B cell (primary cell): ENCODE data around the gene MOGAT1. TPM values are rescaled to one million over a fixed set of nuclear protein-coding genes. Genes with fewer than 3 reads are reported as not detected.

Experiments
- ATAC-seq: fragments of 200-7000 bp; cut with Tn5 transposase; one replicate; pipeline ENCODE4 v1.10.0; 2021; ENCODE audit warnings: low read depth, mild to moderate bottlenecking, moderate number of reproducible peaks, moderate library complexity
- CTCF ChIA-PET: fragments of 350-600 bp; sonication (Branson Sonifier 250); formaldehyde crosslinking; loops from one replicate; lab custom pipeline; 2021; ENCODE audit warnings: antibody characterized with exemption, inconsistent platforms; lab: Charles Lee
- POLR2A ChIA-PET: fragments of 350-600 bp; sonication (Branson Sonifier 250); formaldehyde crosslinking; loops from one replicate; lab custom pipeline; 2021; ENCODE audit warnings: antibody characterized with exemption; lab: Charles Lee
- DNase-seq: peaks from one replicate; pipeline ENCODE4 v3.0.0; 2013
- H2AFZ ChIP-seq: 2 replicates; pipeline ENCODE4 v1.6.1; 2012; ENCODE audit warnings: mild to moderate bottlenecking, low read depth, low read length; ENCODE audit not compliant: insufficient read depth, poor library complexity, severe bottlenecking
- H3K27ac ChIP-seq, 2 donors: 1 replicate in 1 of 2; 2 replicates in 1 of 2; pipeline ENCODE4 v1.5.1; 2012 to 2013; ENCODE audit warnings: low read length in 2 of 2, mild to moderate bottlenecking in 2 of 2, moderate library complexity in 1 of 2
- H3K27me3 ChIP-seq, 4 experiments: fragments of 200-600 bp in 1 of 4; sonication (generic) in 1 of 4; replicated peaks in 1 of 4; 1 replicate in 2 of 4; 2 replicates in 2 of 4; pipeline versions ENCODE4 v1.6.1 to v1.7.0; 2013 to 2016; ENCODE audit warnings: low read length in 3 of 4, mild to moderate bottlenecking in 2 of 4, mixed read lengths in 1 of 4, moderate library complexity in 1 of 4; ENCODE audit not compliant: insufficient read depth in 4 of 4, control insufficient read depth in 3 of 4; ENCODE audit errors: control extremely low read depth in 1 of 4
- H3K36me3 ChIP-seq, 2 experiments: replicated peaks in 1 of 2; 1 replicate in 1 of 2; 2 replicates in 1 of 2; pipeline versions ENCODE4 v1.6.1 to v1.7.1; 2013; ENCODE audit warnings: low read length in 1 of 2; ENCODE audit not compliant: insufficient read depth in 2 of 2, control insufficient read depth in 1 of 2; ENCODE audit errors: control extremely low read depth in 1 of 2, extremely low read depth in 1 of 2
- H3K4me1 ChIP-seq, 2 donors: fragments of 200-600 bp in 1 of 2; sonication (generic) in 1 of 2; 1 replicate in 1 of 2; 2 replicates in 1 of 2; pipeline versions ENCODE4 v1.5.1 to v1.6.1; 2013 to 2017; ENCODE audit warnings: low read length in 2 of 2; ENCODE audit not compliant: control insufficient read depth in 2 of 2, insufficient read depth in 2 of 2
- H3K4me2 ChIP-seq: replicated peaks from 2 replicates; pipeline ENCODE3; 2012; ENCODE audit warnings: mild to moderate bottlenecking, low read depth, low read length; ENCODE audit not compliant: poor library complexity, severe bottlenecking
- H3K4me3 ChIP-seq, 5 experiments: fragments of 200-600 bp in 1 of 5; sonication (generic) in 1 of 5; 1 replicate in 3 of 5; 2 replicates in 2 of 5; pipeline versions ENCODE4 v1.5.1 to v1.7.0; 2011 to 2016; ENCODE audit warnings: low read length in 4 of 5, mild to moderate bottlenecking in 4 of 5, low read depth in 2 of 5, control low read depth in 1 of 5, moderate library complexity in 1 of 5; ENCODE audit not compliant: insufficient read depth in 1 of 5; ENCODE audit errors: control extremely low read depth in 1 of 5, extremely low read depth in 1 of 5
- H3K79me2 ChIP-seq: fragments of 200-600 bp; sonication (generic); one replicate; pipeline ENCODE4 v1.6.0; 2016; ENCODE audit warnings: low read length; ENCODE audit not compliant: control insufficient read depth, insufficient read depth
- H3K9ac ChIP-seq: fragments of 200-600 bp; sonication (generic); 2 replicates; pipeline ENCODE4 v1.6.1; 2017; ENCODE audit warnings: mild to moderate bottlenecking, low read length, moderate library complexity
- H3K9me3 ChIP-seq, 3 donors: one replicate each; pipeline versions ENCODE4 v1.6.1 to v1.7.1; 2013; ENCODE audit warnings: low read length in 2 of 3; ENCODE audit not compliant: control insufficient read depth in 2 of 3, insufficient read depth in 1 of 3; ENCODE audit errors: control extremely low read depth in 1 of 3
- H4K20me1 ChIP-seq: 2 replicates; pipeline ENCODE4 v1.6.0; 2012; ENCODE audit warnings: mild to moderate bottlenecking, low read length; ENCODE audit not compliant: insufficient read depth, control insufficient read depth, poor library complexity, severe bottlenecking
- H3K27ac Mint-ChIP-seq: one replicate; pipeline ENCODE4 v1.8.0; 2021; ENCODE audit warnings: mixed read lengths
- H3K27me3 Mint-ChIP-seq: one replicate; pipeline ENCODE4 v1.8.0; 2021; ENCODE audit warnings: mixed read lengths
- H3K4me1 Mint-ChIP-seq: one replicate; pipeline ENCODE4 v1.8.0; 2021; ENCODE audit warnings: mixed read lengths
- H3K4me3 Mint-ChIP-seq: one replicate; pipeline ENCODE4 v1.8.0; 2021; ENCODE audit warnings: mixed read lengths
- H3K9me3 Mint-ChIP-seq: one replicate; pipeline ENCODE4 v1.8.0; 2022; ENCODE audit warnings: mixed read lengths; ENCODE audit not compliant: insufficient read depth
- CTCF ChIP-seq: fragments of 200-600 bp; IDR thresholded peaks from one replicate; pipeline ENCODE4 v1.8.0; 2022; ENCODE audit warnings: antibody characterized with exemption, mild to moderate bottlenecking
- EZH2 ChIP-seq: IDR thresholded peaks from 2 replicates; pipeline ENCODE4 v1.6.1; 2012; ENCODE audit warnings: borderline replicate concordance, low read depth, mild to moderate bottlenecking, moderate library complexity, low read length; ENCODE audit not compliant: insufficient read depth, poor library complexity, severe bottlenecking
- WGBS: methylation state at CpG from one replicate; pipeline ENCODE4 v1.1.5; 2013; ENCODE audit warnings: missing lambda C conversion rate; ENCODE audit not compliant: insufficient coverage; 5-methylcytosine and 5-hydroxymethylcytosine counted together
- intact Hi-C: fragments of 100-400 bp; cut with micrococcal nuclease; formaldehyde crosslinking; loops from one replicate; pipeline ENCODE4 v1.10.0; 2022
- polyA plus RNA-seq: library from polyadenylated mRNA; depleted of rRNA; stranded (reverse); fragments of >200 nt; gene quantifications from 2 replicates; pipeline ENCODE4 v1.2.3, GENCODE V29; 2012
- total RNA-seq, 2 donors: library from RNA; stranded (reverse); fragments of 120-200 nt in 1 of 2; gene quantifications; 1 replicate in 1 of 2; 2 replicates in 1 of 2; pipeline versions ENCODE4 v1.2.3 to v1.2.4, GENCODE V29; 2013 to 2022

Gene MOGAT1
- total and polyA plus RNA-seq, 2 donors (not counting 1 experiment from before 2014, with no cell fraction given): not detected

GRCh38 chr2:222707689-222708273 is 36.3 kb downstream of the MOGAT1 start:
- Histone ChIP-seq H3K27me3 (peaks cover 0 to 4% (median 2%) of the 10 kb centered on the region in 4 experiments), H3K9me3 (no peaks in the 10 kb centered on the region), H3K36me3 (no peaks in the 10 kb centered on the region), H2AFZ (no peak overlapping the region), H3K4me2 (no peak overlapping the region), H3K9ac (no peak overlapping the region), H3K79me2 (no peaks in the 10 kb centered on the region), H3K4me3 (no peak overlapping the region), H4K20me1 (no peaks in the 10 kb centered on the region), H3K27ac (no peak overlapping the region), H3K4me1 (peaks cover 6 to 8% of the 10 kb centered on the region in 2 donors)
- Mint-ChIP-seq H3K4me1 (peaks cover 10% of the 10 kb centered on the region), H3K27ac (no peak overlapping the region), H3K9me3 (no peaks in the 10 kb centered on the region), H3K4me3 (no peak overlapping the region), H3K27me3 (peaks cover 53% of the 10 kb centered on the region)
- ATAC-seq: no peak
- WGBS: 65% methylated on average over 8 of the region's 10 CpGs
- intact Hi-C loops: loop anchor here (1.0 kb wide), 1 partner anchor 232 kb away; no protein-coding TSS in a partner anchor
- CTCF ChIA-PET: interaction anchor here (0.5 to 6.5 kb wide), 14 partner anchors 8 to 232 kb away, joined by 3 to 108 read pairs (median 9); no protein-coding TSS in a partner anchor
- DNase-seq: peak; percentile 17
- POLR2A ChIA-PET: no interaction called here
- TF ChIP-seq EZH2 (no peak), CTCF (no peak)

GRCh38 chr2:222708274-222708710 is 36.8 kb downstream of the MOGAT1 start:
- TF ChIP-seq CTCF: peak; percentile 99
- no peak for TF ChIP-seq EZH2
- POLR2A ChIA-PET: no interaction called here

More at GRCh38 chr2:222708274-222708710, 36.8 kb downstream of the MOGAT1 start:
- ATAC-seq (peak; percentile 57), DNase-seq (peak; percentile 75)
- H3K79me2 ChIP-seq: no peaks in the 10 kb centered on the region
- H3K4me1 Mint-ChIP-seq: peaks cover 10% of the 10 kb centered on the region
- H3K4me3 Mint-ChIP-seq: no peak overlapping the region
- no peaks in the 10 kb centered on the region for H3K9me3 Mint-ChIP-seq
- CTCF ChIA-PET: interaction anchor here (0.8 to 6.5 kb wide), 17 partner anchors 8 to 232 kb away, joined by 3 to 108 read pairs (median 7); no protein-coding TSS in a partner anchor
- H3K4me1 ChIP-seq: peaks cover 6 to 8% of the 10 kb centered on the region in 2 donors
- H3K9ac ChIP-seq: no peak overlapping the region
- no peak overlapping the region for H3K27ac ChIP-seq
- WGBS: 6% methylated on average over 6 of the region's 12 CpGs
- H3K27me3 ChIP-seq: peaks cover 0 to 4% (median 2%) of the 10 kb centered on the region in 4 experiments
- no peak overlapping the region for H3K27ac Mint-ChIP-seq
- no peaks in the 10 kb centered on the region for H4K20me1 ChIP-seq
- no peak overlapping the region for H3K4me3 ChIP-seq
- intact Hi-C loops: loop anchor here (1.0 kb wide), 1 partner anchor 231 kb away; no protein-coding TSS in a partner anchor
- no peak overlapping the region for H3K4me2 ChIP-seq
- no peaks in the 10 kb centered on the region for H3K9me3 ChIP-seq
- H3K36me3 ChIP-seq: no peaks in the 10 kb centered on the region
- H2AFZ ChIP-seq: no peak overlapping the region
- peaks cover 48% of the 10 kb centered on the region for H3K27me3 Mint-ChIP-seq
